ENCODE results near the gene WSB2.

WSB2 gene

GRCh38 chr12:118061873-118062843 is 1.2 kb upstream of the WSB2 start:
- peak; percentile 16 for DNase-seq

GRCh38 chr12:118060301-118061010 is 523 bp downstream of the WSB2 start:
- DNase-seq: peak; percentile 37

- DNase-seq: no peak
These were observed 1.4 kb downstream of the WSB2 start for GRCh38 chr12:118059341-118060191.

- DNase-seq: no peak
These were observed 2.1 kb downstream of the WSB2 start for GRCh38 chr12:118058881-118059280.

GRCh38 chr12:118058227-118058626 is 2.8 kb downstream of the WSB2 start:
- DNase-seq: no peak

GRCh38 chr12:118055865-118056773 is 4.9 kb downstream of the WSB2 start:
- no peak for DNase-seq

GRCh38 chr12:118055144-118055557 is 5.8 kb downstream of the WSB2 start:
- peak; percentile 67 for DNase-seq

- DNase-seq: no peak
These were observed 7.7 kb downstream of the WSB2 start for GRCh38 chr12:118053071-118053985.

- DNase-seq: no peak
These were observed 8.5 kb downstream of the WSB2 start for GRCh38 chr12:118052324-118053070.

GRCh38 chr12:118050972-118051910 is 9.7 kb downstream of the WSB2 start:
- no peak for DNase-seq

GRCh38 chr12:118046430-118046829 is 14.5 kb downstream of the WSB2 start:
- no peak for DNase-seq

- no peak for DNase-seq
These were observed 16.4 kb downstream of the WSB2 start for GRCh38 chr12:118044577-118044976.

GRCh38 chr12:118044075-118044474 is 16.9 kb downstream of the WSB2 start:
- no peak for DNase-seq

- DNase-seq: no peak
These were observed 18.9 kb downstream of the WSB2 start for GRCh38 chr12:118042091-118042490.

GRCh38 chr12:118038137-118038536 is 22.8 kb downstream of the WSB2 start:
- DNase-seq: no peak

GRCh38 chr12:118036672-118037411 is 24.1 kb downstream of the WSB2 start:
- no peak for DNase-seq

GRCh38 chr12:118035190-118036041 is 25.6 kb downstream of the WSB2 start:
- DNase-seq: no peak
